Retinal pigment epithelial cell (primary cell): ENCODE measurements around the gene DNAJC1.

ENCODE experiments used
- DNase-seq: peaks from one replicate; pipeline ENCODE4 v3.0.0-alpha.2; 2010; ENCODE audit warnings: low read depth
- H3K4me3 ChIP-seq: 2 replicates; pipeline ENCODE4 v1.5.1; 2011; ENCODE audit warnings: mild to moderate bottlenecking, low read length, control low read depth, moderate library complexity
- TF ChIP-seq, protein P1 (sequence below): conservative IDR thresholded peaks from 2 replicates; pipeline ENCODE4 v1.5.1; 2011; ENCODE audit warnings: low read depth, low read length, control low read depth, inconsistent platforms

The DNAJC1 gene

DNA sequence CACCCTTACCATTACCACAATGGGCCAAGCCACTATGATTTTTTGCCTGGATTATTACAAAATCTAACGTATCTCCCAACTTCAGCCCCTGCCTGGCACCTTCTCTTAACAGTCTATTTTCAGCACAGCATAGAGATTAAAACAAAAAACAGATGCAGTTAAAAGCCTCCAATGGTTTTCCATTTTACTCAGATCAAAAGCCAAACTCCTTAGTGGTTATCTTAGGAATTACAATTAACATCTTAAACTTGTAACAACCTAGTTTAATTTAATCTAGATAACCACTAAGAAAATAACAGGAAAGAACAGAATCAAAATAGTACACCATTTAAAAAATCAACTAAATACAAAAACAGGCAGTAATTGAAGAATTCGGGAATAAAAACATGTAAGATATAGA lies 43.5 kb downstream of the DNAJC1 start:
- H3K4me3 ChIP-seq: no peak overlapping the region
- TF ChIP-seq, protein P1, sequence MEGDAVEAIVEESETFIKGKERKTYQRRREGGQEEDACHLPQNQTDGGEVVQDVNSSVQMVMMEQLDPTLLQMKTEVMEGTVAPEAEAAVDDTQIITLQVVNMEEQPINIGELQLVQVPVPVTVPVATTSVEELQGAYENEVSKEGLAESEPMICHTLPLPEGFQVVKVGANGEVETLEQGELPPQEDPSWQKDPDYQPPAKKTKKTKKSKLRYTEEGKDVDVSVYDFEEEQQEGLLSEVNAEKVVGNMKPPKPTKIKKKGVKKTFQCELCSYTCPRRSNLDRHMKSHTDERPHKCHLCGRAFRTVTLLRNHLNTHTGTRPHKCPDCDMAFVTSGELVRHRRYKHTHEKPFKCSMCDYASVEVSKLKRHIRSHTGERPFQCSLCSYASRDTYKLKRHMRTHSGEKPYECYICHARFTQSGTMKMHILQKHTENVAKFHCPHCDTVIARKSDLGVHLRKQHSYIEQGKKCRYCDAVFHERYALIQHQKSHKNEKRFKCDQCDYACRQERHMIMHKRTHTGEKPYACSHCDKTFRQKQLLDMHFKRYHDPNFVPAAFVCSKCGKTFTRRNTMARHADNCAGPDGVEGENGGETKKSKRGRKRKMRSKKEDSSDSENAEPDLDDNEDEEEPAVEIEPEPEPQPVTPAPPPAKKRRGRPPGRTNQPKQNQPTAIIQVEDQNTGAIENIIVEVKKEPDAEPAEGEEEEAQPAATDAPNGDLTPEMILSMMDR: no peak
- DNase-seq: no peak

DNA sequence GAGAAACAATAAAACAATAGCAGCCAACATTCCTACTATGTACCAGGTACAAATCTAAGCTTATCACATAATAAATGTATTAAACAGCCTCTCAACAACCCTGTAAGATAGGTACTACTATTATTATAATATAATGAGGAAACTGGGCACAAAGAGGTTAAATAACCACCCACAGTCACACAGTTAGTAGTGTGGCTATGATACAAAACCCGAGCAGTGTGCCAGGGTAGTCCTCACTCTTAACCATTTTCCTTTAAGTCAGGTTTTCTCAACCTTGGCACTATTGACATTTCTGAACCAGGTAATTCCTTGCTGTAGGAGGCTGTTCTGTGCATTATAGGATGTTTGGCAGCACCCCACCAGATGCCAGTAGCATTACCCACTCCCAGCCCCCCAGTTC lies 48.8 kb downstream of the DNAJC1 start:
- TF ChIP-seq, protein P1: no peak
- DNase-seq: no peak
- H3K4me3 ChIP-seq: no peak overlapping the region

DNA sequence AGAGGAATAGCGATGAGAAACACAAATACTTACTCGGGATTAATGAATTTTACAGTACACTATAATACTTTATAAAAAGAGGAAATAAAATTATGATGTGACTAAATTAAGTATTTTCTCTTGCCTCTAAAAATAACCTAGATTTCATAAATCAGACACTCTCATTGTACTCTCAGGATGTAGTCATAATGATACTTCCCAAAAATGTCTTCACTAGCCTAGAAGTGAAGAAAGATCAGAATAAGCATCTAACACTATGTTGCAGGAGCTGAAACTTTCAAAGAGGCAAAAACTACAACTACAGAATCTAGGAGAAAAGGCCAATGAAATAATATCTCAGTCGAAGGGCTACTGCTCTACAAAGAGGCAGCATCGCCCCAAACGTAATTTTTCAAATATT lies 49.4 kb downstream of the DNAJC1 start:
- no peak for DNase-seq
- TF ChIP-seq, protein P1: no peak

DNA sequence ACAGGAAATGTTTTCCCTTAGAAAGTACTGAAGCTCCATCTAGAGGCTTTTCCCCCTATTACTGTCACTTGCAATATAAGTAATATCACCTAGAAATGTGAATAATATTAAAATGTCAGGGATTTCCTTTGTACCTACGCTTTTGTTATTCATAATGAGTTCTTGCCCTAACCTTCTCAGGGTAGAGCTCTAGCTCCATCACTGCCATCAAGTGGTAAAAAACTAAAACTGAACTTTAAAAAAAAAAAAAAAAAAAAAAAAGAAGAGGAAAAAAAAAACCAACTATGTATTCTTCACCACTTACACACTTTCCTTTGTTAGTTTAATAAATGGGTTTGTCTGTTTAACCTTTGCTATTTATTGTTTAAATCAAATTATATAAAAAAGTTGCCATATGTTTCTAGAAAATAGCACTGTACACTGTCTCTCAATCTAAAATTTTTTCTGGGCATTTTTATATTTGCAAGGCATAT lies 49.9 kb downstream of the DNAJC1 start:
- TF ChIP-seq, protein P1: peak; percentile 44
- H3K4me3 ChIP-seq: no peak overlapping the region
- peak; percentile 39 for DNase-seq

More for the DNA sequence above, 49.4 kb downstream of the DNAJC1 start:
- no peak overlapping the region for H3K4me3 ChIP-seq

DNA sequence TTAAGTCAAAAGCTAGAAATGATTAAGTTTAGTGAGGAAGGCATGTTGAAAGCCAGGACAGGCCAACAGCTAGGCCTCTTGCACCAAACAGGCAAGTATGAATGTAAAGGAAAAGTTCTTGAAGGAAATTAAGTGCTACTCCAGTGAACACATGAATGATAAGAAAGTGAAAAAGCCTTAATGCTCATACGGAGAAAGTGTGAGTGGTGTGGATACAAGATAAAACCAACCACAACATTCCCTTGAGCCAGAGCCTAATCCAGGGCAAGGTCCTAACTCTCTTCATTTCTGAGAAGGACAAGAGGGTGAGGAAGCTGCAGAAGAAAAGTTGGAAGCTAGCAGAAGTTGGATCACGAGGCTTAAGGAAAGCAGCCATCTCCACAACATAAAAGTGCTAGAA lies 53.0 kb downstream of the DNAJC1 start:
- TF ChIP-seq, protein P1: no peak
- DNase-seq: no peak
- H3K4me3 ChIP-seq: no peak overlapping the region

DNA sequence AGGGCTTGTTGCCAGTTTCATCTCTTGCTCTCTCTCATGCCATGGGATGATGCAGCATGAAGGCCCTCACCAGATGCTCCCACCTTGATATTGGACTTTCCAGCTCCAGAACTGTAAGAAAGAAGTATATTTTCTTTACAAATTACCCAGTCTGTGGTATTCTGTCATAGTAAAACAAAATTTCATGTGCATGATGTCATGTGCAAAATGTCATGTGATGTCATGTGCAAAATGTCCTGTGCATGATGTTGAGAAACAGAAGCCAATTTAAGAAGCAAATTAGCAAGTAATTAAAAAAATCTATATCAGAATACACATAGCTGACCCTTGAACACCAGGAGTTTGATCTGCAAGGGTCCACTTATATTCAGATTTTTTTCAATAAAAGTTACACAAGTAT lies 56.6 kb downstream of the DNAJC1 start:
- TF ChIP-seq, protein P1: no peak
- no peak overlapping the region for H3K4me3 ChIP-seq

DNA sequence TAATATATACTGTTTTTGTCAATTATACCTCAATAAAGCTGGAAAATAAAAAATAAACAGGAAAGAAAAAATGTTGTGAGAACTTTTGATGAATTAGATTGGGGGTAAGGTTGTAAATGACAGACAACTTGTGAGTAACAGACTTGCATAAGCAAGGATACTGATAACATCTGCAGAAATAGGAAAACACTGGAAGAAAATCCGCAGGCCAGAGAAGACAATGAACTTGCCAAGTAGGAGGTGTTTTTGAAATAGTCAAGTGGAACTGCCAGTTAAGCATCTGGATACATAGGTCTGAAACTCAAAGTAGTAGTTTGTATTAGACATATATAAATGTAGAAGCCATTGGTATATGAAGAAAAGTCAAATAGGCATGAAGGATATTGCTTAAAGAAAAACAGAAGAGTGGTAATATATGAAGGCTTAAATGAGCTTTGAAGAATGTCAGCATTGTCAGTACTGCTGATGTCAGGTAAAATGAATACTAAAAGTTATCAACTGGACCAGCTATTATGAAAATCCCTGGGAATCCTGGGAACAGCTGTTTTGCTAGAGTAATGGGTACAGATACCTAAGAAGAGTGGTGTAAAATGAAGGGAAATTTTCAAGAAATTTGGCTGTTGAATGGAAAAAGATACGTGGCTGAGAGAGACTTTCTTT lies 58.7 kb downstream of the DNAJC1 start:
- TF ChIP-seq, protein P1: no peak
- no peak for DNase-seq
- H3K4me3 ChIP-seq: no peak overlapping the region

More for the DNA sequence above, 56.6 kb downstream of the DNAJC1 start:
- no peak for DNase-seq
